UCSD-AML1 (cell line): Measurements from ENCODE around the gene PITX2.

Source experiments
- DNase-seq: peaks from one replicate; lab custom pipeline; 2025; ENCODE audit not compliant: unreplicated experiment; lab: John Stamatoyannopoulos, UW

Gene PITX2

GRCh38 chr4:110622841-110623717, at the start of gene PITX2:
TSS of gene PITX2 (minus strand) at chr4:110623077. CDS start at chr4:110622460, 617 bp downstream.
- DNase-seq: no peak

- no peak for DNase-seq
Observed at GRCh38 chr4:110671679-110672078, 48.8 kb upstream of the PITX2 start.

GRCh38 chr4:110669663-110670062, 46.8 kb upstream of the PITX2 start:
- no peak for DNase-seq

- DNase-seq: no peak
Observed at GRCh38 chr4:110668463-110669235, 45.8 kb upstream of the PITX2 start.

- no peak for DNase-seq
Observed at GRCh38 chr4:110667670-110668069, 44.8 kb upstream of the PITX2 start.

GRCh38 chr4:110666030-110666429, 43.2 kb upstream of the PITX2 start:
- no peak for DNase-seq

- no peak for DNase-seq
Observed at GRCh38 chr4:110663738-110664444, 41.0 kb upstream of the PITX2 start.

- no peak for DNase-seq
Observed at GRCh38 chr4:110663206-110663605, 40.3 kb upstream of the PITX2 start.

- no peak for DNase-seq
Observed at GRCh38 chr4:110660755-110661154, 37.9 kb upstream of the PITX2 start.

- no peak for DNase-seq
Observed at GRCh38 chr4:110654254-110654635, 31.4 kb upstream of the PITX2 start.

- DNase-seq: no peak
Observed at GRCh38 chr4:110653321-110654253, 30.7 kb upstream of the PITX2 start.

- no peak for DNase-seq
Observed at GRCh38 chr4:110644008-110644407, 21.1 kb upstream of the PITX2 start.

- DNase-seq: no peak
Observed at GRCh38 chr4:110643096-110643495, 20.2 kb upstream of the PITX2 start.

- DNase-seq: no peak
Observed at GRCh38 chr4:110641218-110641617, 18.3 kb upstream of the PITX2 start.

GRCh38 chr4:110640576-110640975, 17.7 kb upstream of the PITX2 start:
- DNase-seq: no peak

- no peak for DNase-seq
Observed at GRCh38 chr4:110639207-110640090, 16.6 kb upstream of the PITX2 start.

- no peak for DNase-seq
Observed at GRCh38 chr4:110638089-110638746, 15.3 kb upstream of the PITX2 start.

- no peak for DNase-seq
Observed at GRCh38 chr4:110637408-110638088, 14.7 kb upstream of the PITX2 start.
